ENCODE data around the gene HELZ.

The HELZ gene

DNA sequence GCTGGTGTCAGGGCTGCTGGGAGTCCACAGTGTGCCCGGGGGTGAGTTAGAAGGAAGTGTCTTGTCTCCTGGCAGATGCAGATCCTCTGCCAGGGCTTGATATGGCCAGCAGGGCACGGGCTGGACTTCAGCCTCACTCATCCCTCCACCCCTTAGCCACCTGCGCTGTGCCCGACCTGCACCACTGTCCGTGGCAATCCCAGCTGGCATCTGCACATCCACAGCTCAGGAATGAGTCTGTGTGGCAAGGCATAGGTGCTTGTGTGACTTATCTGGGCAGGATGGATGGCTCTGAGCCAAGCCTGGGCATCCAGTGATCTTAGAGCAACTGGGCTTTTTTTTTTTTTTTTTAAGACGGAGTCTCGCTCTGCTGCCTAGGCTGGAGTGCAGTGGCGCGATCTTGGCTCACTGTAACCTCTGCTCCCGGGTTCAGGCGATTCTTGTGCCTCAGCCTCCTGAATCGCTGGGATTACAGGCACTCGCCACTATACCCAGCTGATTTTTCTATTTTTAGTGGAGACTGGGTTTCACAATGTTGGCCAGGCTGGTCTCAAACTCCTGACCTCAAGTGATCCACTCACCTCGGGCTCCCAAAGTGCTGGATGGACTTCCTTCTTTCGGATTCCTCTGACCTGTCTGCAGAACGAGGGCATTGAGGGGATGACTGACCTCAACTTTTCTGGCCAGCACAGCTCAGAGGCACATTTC is 223.1 kb downstream of the HELZ start:
- TF ChIP-seq, protein P1, sequence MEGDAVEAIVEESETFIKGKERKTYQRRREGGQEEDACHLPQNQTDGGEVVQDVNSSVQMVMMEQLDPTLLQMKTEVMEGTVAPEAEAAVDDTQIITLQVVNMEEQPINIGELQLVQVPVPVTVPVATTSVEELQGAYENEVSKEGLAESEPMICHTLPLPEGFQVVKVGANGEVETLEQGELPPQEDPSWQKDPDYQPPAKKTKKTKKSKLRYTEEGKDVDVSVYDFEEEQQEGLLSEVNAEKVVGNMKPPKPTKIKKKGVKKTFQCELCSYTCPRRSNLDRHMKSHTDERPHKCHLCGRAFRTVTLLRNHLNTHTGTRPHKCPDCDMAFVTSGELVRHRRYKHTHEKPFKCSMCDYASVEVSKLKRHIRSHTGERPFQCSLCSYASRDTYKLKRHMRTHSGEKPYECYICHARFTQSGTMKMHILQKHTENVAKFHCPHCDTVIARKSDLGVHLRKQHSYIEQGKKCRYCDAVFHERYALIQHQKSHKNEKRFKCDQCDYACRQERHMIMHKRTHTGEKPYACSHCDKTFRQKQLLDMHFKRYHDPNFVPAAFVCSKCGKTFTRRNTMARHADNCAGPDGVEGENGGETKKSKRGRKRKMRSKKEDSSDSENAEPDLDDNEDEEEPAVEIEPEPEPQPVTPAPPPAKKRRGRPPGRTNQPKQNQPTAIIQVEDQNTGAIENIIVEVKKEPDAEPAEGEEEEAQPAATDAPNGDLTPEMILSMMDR (IDR thresholded peaks at IDR 0.05; ENCODE audit: low read length, missing control alignments): no peak
- H3K4me3 ChIP-seq (replicated peaks; ENCODE audit: low read depth, low read length): no peak overlapping the region
- no peak for DNase-seq (ENCODE audit: low read depth)

DNA sequence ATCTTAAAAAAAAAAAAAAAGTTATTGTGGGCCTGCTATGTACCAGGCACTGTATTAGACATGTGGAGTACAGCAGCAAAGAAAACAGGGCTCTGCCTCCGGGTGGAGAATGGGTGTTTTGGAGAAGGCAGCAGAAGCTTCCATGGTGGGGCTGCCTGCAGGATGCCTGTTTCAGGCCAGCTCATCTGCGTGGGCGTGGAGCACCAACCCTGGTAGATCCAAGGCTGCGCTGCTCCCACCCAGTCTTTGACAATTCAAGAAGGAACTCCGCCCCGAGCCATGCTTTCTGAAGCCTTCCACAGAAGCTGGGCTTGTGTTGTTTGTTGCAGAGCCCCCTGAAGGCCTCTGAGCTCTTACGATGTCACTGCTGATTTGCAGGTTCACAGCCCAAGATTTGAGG is 223.8 kb downstream of the HELZ start:
- no peak overlapping the region for H3K4me3 ChIP-seq (replicated peaks; ENCODE audit: low read depth, low read length)
- TF ChIP-seq, protein P1 (IDR thresholded peaks at IDR 0.05; ENCODE audit: low read length, missing control alignments): no peak
- DNase-seq (ENCODE audit: low read depth): no peak

Data from fibroblast of pulmonary artery (primary cell).